NB4 (cell line): ENCODE measurements around the gene RABL3.

Experiments
- DNase-seq: peaks from one replicate; pipeline ENCODE4 v3.0.0; 2010; ENCODE audit warnings: low read depth
- H3K4me3 ChIP-seq: one replicate; pipeline ENCODE4 v1.5.1; 2011; ENCODE audit warnings: mild to moderate bottlenecking, low read depth, low read length, moderate library complexity
- CTCF ChIP-seq: IDR thresholded peaks from one replicate; pipeline ENCODE4 v1.5.1; 2012; ENCODE audit warnings: low read depth, low read length
- MAX ChIP-seq: IDR thresholded peaks from 2 replicates; pipeline ENCODE4 v1.6.1; 2011; ENCODE audit warnings: low read depth, low read length
- MYC ChIP-seq: IDR thresholded peaks from 2 replicates; pipeline ENCODE4 v1.6.1; 2011; ENCODE audit warnings: low read depth, low read length
- POLR2A ChIP-seq: IDR thresholded peaks from 2 replicates; pipeline ENCODE4 v1.6.1; 2011; ENCODE audit warnings: mild to moderate bottlenecking; ENCODE audit not compliant: insufficient read length; ENCODE audit errors: extremely low read depth

Gene RABL3

GRCh38 chr3:120756061-120756460 is 13.7 kb upstream of the RABL3 start:
- H3K4me3 ChIP-seq: no peak overlapping the region
- TF ChIP-seq MYC: no peak
- TF ChIP-seq MAX: no peak
- no peak for TF ChIP-seq CTCF
- no peak for TF ChIP-seq POLR2A
- DNase-seq: no peak

GRCh38 chr3:120753810-120754209 is 11.5 kb upstream of the RABL3 start:
- H3K4me3 ChIP-seq: no peak overlapping the region
- TF ChIP-seq MYC: no peak
- TF ChIP-seq MAX: no peak
- TF ChIP-seq POLR2A: no peak
- DNase-seq: no peak

- TF ChIP-seq MAX (no peak), POLR2A (no peak), CTCF (no peak), MYC (no peak)
Measured at GRCh38 chr3:120752865-120753264, 10.5 kb upstream of the RABL3 start.

GRCh38 chr3:120752230-120752629 is 9.9 kb upstream of the RABL3 start:
- H3K4me3 ChIP-seq: no peak overlapping the region
- no peak for DNase-seq
- no peak for TF ChIP-seq CTCF
- no peak for TF ChIP-seq MYC
- TF ChIP-seq MAX: no peak
- no peak for TF ChIP-seq POLR2A

More at GRCh38 chr3:120752865-120753264, 10.5 kb upstream of the RABL3 start:
- DNase-seq: no peak
- no peak overlapping the region for H3K4me3 ChIP-seq

- H3K4me3 ChIP-seq: no peak overlapping the region
- DNase-seq: no peak
- TF ChIP-seq MAX (no peak), POLR2A (no peak), MYC (no peak), CTCF (no peak)
Measured at GRCh38 chr3:120749843-120750242, 7.5 kb upstream of the RABL3 start.

GRCh38 chr3:120745466-120745865 is 3.1 kb upstream of the RABL3 start:
- H3K4me3 ChIP-seq: no peak overlapping the region
- DNase-seq: no peak
- no peak for TF ChIP-seq CTCF
- TF ChIP-seq MYC: no peak
- TF ChIP-seq POLR2A: no peak
